GM18502 (cell line): Measurements from ENCODE around the gene SERPINE1.

Source experiments
- ATAC-seq: cut with Tn5 transposase; IDR thresholded peaks from one replicate; pipeline ENCODE4 v1.9.1; 2021; ENCODE audit warnings: mild to moderate bottlenecking; ENCODE audit not compliant: unreplicated experiment, poor library complexity

SERPINE1 gene

GRCh38 chr7:101151908-101152651 is 25.2 kb downstream of the SERPINE1 start:
- ATAC-seq = no peak

- ATAC-seq = peak; percentile 82
Measured at GRCh38 chr7:101153969-101154692, 27.2 kb downstream of the SERPINE1 start, which contains the start of gene AP1S1. TSS of gene AP1S1 (plus strand) at chr7:101154476. CDS start at chr7:101154515, 39 bp downstream.

GRCh38 chr7:101154693-101155102 is 27.8 kb downstream of the SERPINE1 start:
- ATAC-seq = peak; percentile 24

- no peak for ATAC-seq
Measured at GRCh38 chr7:101155303-101155702, 28.4 kb downstream of the SERPINE1 start.

GRCh38 chr7:101156277-101156676 is 29.4 kb downstream of the SERPINE1 start:
- ATAC-seq = no peak

GRCh38 chr7:101156866-101157589 is 30.1 kb downstream of the SERPINE1 start:
- no peak for ATAC-seq

GRCh38 chr7:101159696-101160674 is 33.1 kb downstream of the SERPINE1 start:
- no peak for ATAC-seq

- ATAC-seq = no peak
Measured at GRCh38 chr7:101160910-101161309, 34.0 kb downstream of the SERPINE1 start.

- no peak for ATAC-seq
Measured at GRCh38 chr7:101161692-101162471, 35.0 kb downstream of the SERPINE1 start.

GRCh38 chr7:101162551-101163278 is 35.8 kb downstream of the SERPINE1 start:
- ATAC-seq = no peak

GRCh38 chr7:101163279-101164070 is 36.6 kb downstream of the SERPINE1 start:
- no peak for ATAC-seq

- no peak for ATAC-seq
Measured at GRCh38 chr7:101164071-101164840, 37.4 kb downstream of the SERPINE1 start.

GRCh38 chr7:101165075-101165957 is 38.4 kb downstream of the SERPINE1 start, which contains the start of gene VGF:
TSS of gene VGF (minus strand) at chr7:101165569. CDS start at chr7:101164843, 726 bp downstream.
- ATAC-seq = peak; percentile 74

GRCh38 chr7:101165958-101166647 is 39.2 kb downstream of the SERPINE1 start:
- ATAC-seq = no peak

GRCh38 chr7:101166648-101166908 is 39.7 kb downstream of the SERPINE1 start:
- no peak for ATAC-seq
